ENCODE results near the gene C1QB.

Gene C1QB

DNA sequence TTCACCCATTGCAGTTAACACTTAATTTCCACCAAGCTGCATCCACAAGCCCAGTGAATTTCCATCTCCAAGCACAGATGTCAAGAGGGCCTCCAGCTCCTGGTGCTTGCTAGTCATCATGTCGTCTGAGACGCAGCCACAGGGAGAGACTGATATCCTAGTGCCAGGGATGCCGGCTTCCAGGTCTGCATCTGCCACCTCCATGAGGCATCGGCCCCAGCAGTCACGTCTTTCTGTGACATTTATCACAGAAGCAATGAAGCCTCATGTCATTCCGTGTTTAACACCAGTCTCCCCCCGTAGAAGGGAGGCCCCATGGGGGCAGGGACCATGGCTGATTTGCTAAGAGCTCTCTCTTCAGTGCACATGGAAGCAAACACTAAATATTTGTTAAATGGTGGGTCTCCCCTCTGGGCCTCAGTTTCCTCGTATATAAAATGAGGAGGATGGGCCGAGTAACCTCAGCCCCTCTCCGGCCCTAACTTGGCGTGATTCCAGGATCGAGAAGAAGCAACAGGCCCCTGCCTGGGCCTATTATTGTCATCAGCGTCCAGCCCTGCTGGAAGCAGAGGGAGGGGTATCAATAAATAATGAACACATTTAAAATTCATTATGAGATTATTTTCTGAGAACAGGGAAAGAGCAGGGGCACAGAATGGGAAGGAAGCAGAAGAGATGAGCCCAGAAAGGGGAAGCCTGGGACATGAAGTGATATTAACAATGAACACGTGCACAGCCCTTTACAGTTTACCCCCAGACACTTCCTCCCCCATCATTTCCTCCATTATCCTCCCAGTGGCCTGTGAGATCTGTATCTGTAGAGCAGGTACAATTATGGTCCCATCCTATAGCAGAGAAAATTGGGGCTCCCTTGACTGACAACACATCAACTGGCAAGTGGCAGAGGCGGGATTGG lies 837 bp upstream of the C1QB start:
- no peak for TF ChIP-seq CTCF (IDR thresholded peaks at IDR 0.05; ENCODE audit: low read depth, low read length)
- no peak overlapping the region for H3K4me3 ChIP-seq (ENCODE audit: low read depth, low read length)

DNA sequence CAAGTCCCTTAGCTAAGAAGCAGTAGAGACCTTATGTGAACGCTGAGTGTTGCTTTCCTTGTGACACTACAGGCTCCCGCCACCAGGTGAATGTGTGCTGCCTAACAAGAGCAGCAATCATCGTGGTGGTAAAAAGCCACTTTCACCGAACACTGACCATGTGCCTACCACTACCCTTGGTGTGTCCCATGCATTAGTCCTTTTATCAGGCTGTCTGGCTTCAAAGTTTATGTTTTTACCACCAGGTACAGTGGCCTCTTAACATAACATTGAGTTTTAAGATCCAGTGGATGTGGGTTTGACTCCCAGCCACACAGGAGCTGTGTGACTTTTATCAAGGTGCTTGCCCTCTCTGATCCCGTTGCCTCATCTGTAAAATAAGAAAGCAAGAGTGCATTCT lies 1.7 kb downstream of the C1QB start:
- no peak for TF ChIP-seq CTCF (IDR thresholded peaks at IDR 0.05; ENCODE audit: low read depth, low read length)
- H3K4me3 ChIP-seq (ENCODE audit: low read depth, low read length), result no peak overlapping the region

DNA sequence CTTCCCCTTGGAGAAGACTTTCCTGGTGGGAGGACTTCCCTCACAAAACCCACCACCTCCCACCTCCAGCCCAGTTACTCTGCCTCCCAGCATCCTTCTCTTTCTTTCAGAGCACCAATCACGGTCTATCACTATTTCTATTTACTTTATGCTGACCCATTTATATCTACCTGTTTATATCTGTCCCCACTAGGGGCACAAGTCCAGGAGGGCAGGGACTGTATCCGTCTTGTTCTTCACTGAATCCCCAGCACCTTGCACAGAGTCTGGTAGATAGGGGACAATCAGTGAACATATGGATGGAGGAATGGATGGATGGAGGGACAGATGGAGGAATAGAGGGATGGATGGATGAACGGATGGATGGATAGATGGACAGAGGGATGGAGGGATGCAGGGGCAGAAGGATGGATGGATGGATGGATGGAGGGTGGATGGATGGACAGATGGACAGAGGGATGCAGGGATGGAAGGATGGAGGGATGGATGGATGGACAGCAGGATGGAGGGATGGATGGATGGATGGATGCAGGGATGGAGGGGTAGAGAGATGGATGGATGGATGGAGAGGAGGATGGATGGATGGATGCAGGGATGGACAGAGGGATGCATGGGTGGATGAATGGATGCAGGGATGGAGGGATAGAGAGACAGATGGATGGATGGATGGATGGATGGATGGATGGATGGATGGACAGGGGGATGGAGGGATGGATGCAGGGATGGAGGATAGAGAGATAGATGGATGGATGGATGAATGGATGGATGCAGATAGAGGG lies 5.5 kb downstream of the C1QB start:
- no peak for TF ChIP-seq CTCF (IDR thresholded peaks at IDR 0.05; ENCODE audit: low read depth, low read length)
- H3K4me3 ChIP-seq (ENCODE audit: low read depth, low read length), result no peak overlapping the region

GRCh38 chr1:22660716-22661241 lies 7.7 kb downstream of the C1QB start:
- TF ChIP-seq CTCF (IDR thresholded peaks at IDR 0.05; ENCODE audit: low read depth, low read length), result no peak

GRCh38 chr1:22661880-22662279 lies 8.8 kb downstream of the C1QB start:
- no peak overlapping the region for H3K4me3 ChIP-seq (ENCODE audit: low read depth, low read length)
- no peak for TF ChIP-seq CTCF (IDR thresholded peaks at IDR 0.05; ENCODE audit: low read depth, low read length)

More at GRCh38 chr1:22660716-22661241, 7.7 kb downstream of the C1QB start:
- H3K4me3 ChIP-seq (ENCODE audit: low read depth, low read length), result no peak overlapping the region

GRCh38 chr1:22662318-22662717 lies 9.3 kb downstream of the C1QB start:
- no peak overlapping the region for H3K4me3 ChIP-seq (ENCODE audit: low read depth, low read length)
- TF ChIP-seq CTCF (IDR thresholded peaks at IDR 0.05; ENCODE audit: low read depth, low read length), result no peak
